Dermis blood vessel endothelial cell (primary cell): ENCODE results near the gene NFAM1. TPM values are rescaled to one million over a fixed set of nuclear protein-coding genes. Genes with fewer than 3 reads are reported as not detected.

Experiments
- DNase-seq: peaks from one replicate; pipeline ENCODE4 v3.0.0; 2010
- total RNA-seq: library from RNA; depleted of rRNA; stranded (reverse); fragments of >200 nt; gene quantifications from 2 replicates; pipeline ENCODE4 v1.2.3, GENCODE V29; 2014

NFAM1 gene
- total RNA-seq, 1 donor from 2014 or later: not detected

DNA sequence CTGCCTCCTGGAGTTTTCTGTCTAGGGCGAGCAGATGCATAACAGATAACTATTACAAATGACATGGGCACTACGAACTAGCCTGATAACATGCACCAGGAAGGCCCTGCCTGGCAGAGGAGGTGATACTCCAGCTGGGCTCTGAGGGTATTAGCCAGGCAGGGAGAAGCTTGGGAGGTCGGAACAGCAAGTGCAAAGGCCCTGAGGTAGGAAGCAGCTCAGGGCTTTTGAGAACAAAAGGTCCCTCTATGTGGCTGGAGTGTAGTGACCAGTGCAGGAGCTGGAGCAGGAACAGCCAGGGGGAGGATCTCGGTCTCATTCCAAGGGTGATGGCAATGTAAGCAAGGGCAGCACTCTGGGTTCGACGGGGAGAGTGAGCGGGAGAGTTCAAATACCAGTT lies 100.1 kb downstream of the NFAM1 start:
- DNase-seq: no peak

DNA sequence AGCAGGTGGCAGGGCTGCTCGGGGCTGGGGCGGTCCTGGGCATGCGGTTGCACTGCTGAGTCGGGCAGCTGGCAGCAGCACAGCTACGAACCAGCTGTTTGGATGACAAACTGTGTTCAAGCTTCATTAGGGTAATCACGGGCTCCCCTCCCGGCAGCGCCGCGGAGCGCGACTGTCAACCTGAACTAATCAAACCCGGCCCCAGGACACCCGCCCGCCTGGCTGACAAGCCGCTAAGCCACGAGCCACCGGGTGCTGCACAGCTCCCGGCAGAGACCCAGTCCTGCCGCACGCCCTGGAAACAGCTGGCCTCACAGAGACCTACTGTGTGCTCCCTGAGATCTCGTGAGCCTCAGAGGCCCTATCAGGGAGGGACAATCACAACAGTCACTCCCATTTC lies 101.2 kb downstream of the NFAM1 start:
- DNase-seq: no peak

Other genes starting within 250 kb of the NFAM1 start
- 25.7 and 29.0 TPM in 2 replicates for gene TCF20, start 161.8 kb downstream of the NFAM1 start, total RNA-seq
- gene RRP7A, start 87.4 kb upstream of the NFAM1 start, total RNA-seq: 30.8 and 61.4 TPM in 2 replicates
- gene SERHL2, start 121.6 kb upstream of the NFAM1 start, total RNA-seq: 3.0 and 3.1 TPM in 2 replicates
- 27.9 and 43.3 TPM in 2 replicates for gene POLDIP3, start 182.5 kb upstream of the NFAM1 start, total RNA-seq
- gene ATP5MGL, start 208.2 kb upstream of the NFAM1 start, total RNA-seq: 0.47 TPM in 1 of 2 replicates, not detected in the other
- 139 and 192 TPM in 2 replicates for gene CYB5R3, start 217.0 kb upstream of the NFAM1 start, total RNA-seq